ENCODE measurements around the gene GPR50.

Gene GPR50

GRCh38 chrX:151174581-151175282 is 1.7 kb upstream of the GPR50 start:
- DNase-seq (ENCODE audit: insufficient read length, low spot score) (no peak), FAIRE-seq (no peak)
- no peak for TF ChIP-seq TAF1 (IDR thresholded peaks at IDR 0.05; ENCODE audit: low read depth, low read length)
- no peak for TF ChIP-seq POLR2AphosphoS5 (IDR thresholded peaks at IDR 0.05; ENCODE audit: low read depth, low read length)
- TF ChIP-seq SPI1 (IDR thresholded peaks at IDR 0.05; ENCODE audit: low read depth, low read length), result no peak
- no peak for TF ChIP-seq POU2F2 (IDR thresholded peaks at IDR 0.05; ENCODE audit: low read depth, low read length)
- TF ChIP-seq POLR2A (IDR thresholded peaks at IDR 0.05; ENCODE audit: low read depth, low read length), result no peak
- no peak for TF ChIP-seq PAX5 (IDR thresholded peaks at IDR 0.05; ENCODE audit: insufficient read depth, low read length, severe bottlenecking)

GRCh38 chrX:151175283-151176062 is 911 bp upstream of the GPR50 start:
- no peak for DNase-seq (ENCODE audit: insufficient read length, low spot score)
- TF ChIP-seq PAX5 (IDR thresholded peaks at IDR 0.05; ENCODE audit: insufficient read depth, low read length, severe bottlenecking), result no peak
- TF ChIP-seq POU2F2 (IDR thresholded peaks at IDR 0.05; ENCODE audit: low read depth, low read length), result no peak
- no peak for TF ChIP-seq SPI1 (IDR thresholded peaks at IDR 0.05; ENCODE audit: low read depth, low read length)
- no peak for TF ChIP-seq POLR2AphosphoS5 (IDR thresholded peaks at IDR 0.05; ENCODE audit: low read depth, low read length)
- no peak for TF ChIP-seq POLR2A (IDR thresholded peaks at IDR 0.05; ENCODE audit: low read depth, low read length)
- TF ChIP-seq TAF1 (IDR thresholded peaks at IDR 0.05; ENCODE audit: low read depth, low read length), result no peak
- FAIRE-seq, result no peak

- DNase-seq (ENCODE audit: insufficient read length, low spot score), result no peak
- FAIRE-seq, result no peak
These were observed 1.0 kb downstream of the GPR50 start for GRCh38 chrX:151177141-151178027.

GRCh38 chrX:151178746-151179145 is 2.4 kb downstream of the GPR50 start:
- DNase-seq (ENCODE audit: insufficient read length, low spot score), result no peak
- TF ChIP-seq POLR2AphosphoS5 (IDR thresholded peaks at IDR 0.05; ENCODE audit: low read depth, low read length), result no peak
- no peak for TF ChIP-seq PAX5 (IDR thresholded peaks at IDR 0.05; ENCODE audit: insufficient read depth, low read length, severe bottlenecking)
- no peak for TF ChIP-seq TAF1 (IDR thresholded peaks at IDR 0.05; ENCODE audit: low read depth, low read length)
- TF ChIP-seq POU2F2 (IDR thresholded peaks at IDR 0.05; ENCODE audit: low read depth, low read length), result no peak
- no peak for TF ChIP-seq SPI1 (IDR thresholded peaks at IDR 0.05; ENCODE audit: low read depth, low read length)
- TF ChIP-seq POLR2A (IDR thresholded peaks at IDR 0.05; ENCODE audit: low read depth, low read length), result no peak
- no peak for FAIRE-seq

More at GRCh38 chrX:151177141-151178027, 1.0 kb downstream of the GPR50 start:
- no peak for TF ChIP-seq TAF1 (IDR thresholded peaks at IDR 0.05; ENCODE audit: low read depth, low read length)
- no peak for TF ChIP-seq SPI1 (IDR thresholded peaks at IDR 0.05; ENCODE audit: low read depth, low read length)
- no peak for TF ChIP-seq PAX5 (IDR thresholded peaks at IDR 0.05; ENCODE audit: insufficient read depth, low read length, severe bottlenecking)
- TF ChIP-seq POLR2AphosphoS5 (IDR thresholded peaks at IDR 0.05; ENCODE audit: low read depth, low read length), result no peak
- no peak for TF ChIP-seq POU2F2 (IDR thresholded peaks at IDR 0.05; ENCODE audit: low read depth, low read length)
- no peak for TF ChIP-seq POLR2A (IDR thresholded peaks at IDR 0.05; ENCODE audit: low read depth, low read length)

- TF ChIP-seq PAX5 (IDR thresholded peaks at IDR 0.05; ENCODE audit: insufficient read depth, low read length, severe bottlenecking) (no peak), POLR2A (IDR thresholded peaks at IDR 0.05; ENCODE audit: low read depth, low read length) (no peak), POLR2AphosphoS5 (IDR thresholded peaks at IDR 0.05; ENCODE audit: low read depth, low read length) (no peak), TAF1 (IDR thresholded peaks at IDR 0.05; ENCODE audit: low read depth, low read length) (no peak), SPI1 (IDR thresholded peaks at IDR 0.05; ENCODE audit: low read depth, low read length) (no peak), POU2F2 (IDR thresholded peaks at IDR 0.05; ENCODE audit: low read depth, low read length) (no peak)
- FAIRE-seq, result no peak
- DNase-seq (ENCODE audit: insufficient read length, low spot score), result no peak
These were observed 4.0 kb downstream of the GPR50 start for GRCh38 chrX:151180400-151180799.

- FAIRE-seq (no peak), DNase-seq (ENCODE audit: insufficient read length, low spot score) (no peak)
- no peak for TF ChIP-seq SPI1 (IDR thresholded peaks at IDR 0.05; ENCODE audit: low read depth, low read length)
- no peak for TF ChIP-seq PAX5 (IDR thresholded peaks at IDR 0.05; ENCODE audit: insufficient read depth, low read length, severe bottlenecking)
- TF ChIP-seq POU2F2 (IDR thresholded peaks at IDR 0.05; ENCODE audit: low read depth, low read length), result no peak
- no peak for TF ChIP-seq POLR2A (IDR thresholded peaks at IDR 0.05; ENCODE audit: low read depth, low read length)
- no peak for TF ChIP-seq POLR2AphosphoS5 (IDR thresholded peaks at IDR 0.05; ENCODE audit: low read depth, low read length)
- TF ChIP-seq TAF1 (IDR thresholded peaks at IDR 0.05; ENCODE audit: low read depth, low read length), result no peak
These were observed 4.7 kb downstream of the GPR50 start for GRCh38 chrX:151181088-151181487.

GRCh38 chrX:151183233-151183753 is 6.9 kb downstream of the GPR50 start:
- DNase-seq (ENCODE audit: insufficient read length, low spot score), result no peak
- TF ChIP-seq PAX5 (IDR thresholded peaks at IDR 0.05; ENCODE audit: insufficient read depth, low read length, severe bottlenecking), result no peak
- TF ChIP-seq TAF1 (IDR thresholded peaks at IDR 0.05; ENCODE audit: low read depth, low read length), result no peak
- no peak for TF ChIP-seq POLR2AphosphoS5 (IDR thresholded peaks at IDR 0.05; ENCODE audit: low read depth, low read length)
- no peak for TF ChIP-seq POLR2A (IDR thresholded peaks at IDR 0.05; ENCODE audit: low read depth, low read length)
- TF ChIP-seq POU2F2 (IDR thresholded peaks at IDR 0.05; ENCODE audit: low read depth, low read length), result no peak
- TF ChIP-seq SPI1 (IDR thresholded peaks at IDR 0.05; ENCODE audit: low read depth, low read length), result no peak
- no peak for FAIRE-seq

- no peak for DNase-seq (ENCODE audit: insufficient read length, low spot score)
- TF ChIP-seq TAF1 (IDR thresholded peaks at IDR 0.05; ENCODE audit: low read depth, low read length) (no peak), POLR2AphosphoS5 (IDR thresholded peaks at IDR 0.05; ENCODE audit: low read depth, low read length) (no peak), POLR2A (IDR thresholded peaks at IDR 0.05; ENCODE audit: low read depth, low read length) (no peak), SPI1 (IDR thresholded peaks at IDR 0.05; ENCODE audit: low read depth, low read length) (no peak), POU2F2 (IDR thresholded peaks at IDR 0.05; ENCODE audit: low read depth, low read length) (no peak), PAX5 (IDR thresholded peaks at IDR 0.05; ENCODE audit: insufficient read depth, low read length, severe bottlenecking) (no peak)
- no peak for FAIRE-seq
These were observed 7.7 kb downstream of the GPR50 start for GRCh38 chrX:151183912-151184565.
